Calu3 (cell line): Measurements from ENCODE around the gene RAPGEF1. TPM values are rescaled to one million over a fixed set of nuclear protein-coding genes. Genes with fewer than 3 reads are reported as not detected.

Source experiments
- BruUV-seq: library from RNA; stranded (reverse); fragments of 400-500 nt; replicated peaks from 2 replicates; lab custom pipeline; 2021; lab: Mats Ljungman, UMichigan
- CTCF ChIA-PET: fragments of 300-600 bp; sonication (Branson Sonifier 250); formaldehyde crosslinking; loops from one replicate; lab custom pipeline; 2022; ENCODE audit warnings: antibody characterized with exemption; lab: Charles Lee
- DNase-seq: peaks from one replicate; pipeline ENCODE4 v3.0.0; 2022
- H3K27ac Mint-ChIP-seq: one replicate; pipeline ENCODE4 v1.8.0; 2022; ENCODE audit warnings: mixed read lengths; ENCODE audit not compliant: unreplicated experiment
- H3K27me3 Mint-ChIP-seq: one replicate; pipeline ENCODE4 v1.8.0; 2022; ENCODE audit warnings: mixed read lengths; ENCODE audit not compliant: unreplicated experiment
- H3K36me3 Mint-ChIP-seq: one replicate; pipeline ENCODE4 v1.8.0; 2022; ENCODE audit warnings: mild to moderate bottlenecking, moderate library complexity, mixed read lengths; ENCODE audit not compliant: insufficient read depth, unreplicated experiment
- H3K4me1 Mint-ChIP-seq: one replicate; pipeline ENCODE4 v1.8.0; 2022; ENCODE audit warnings: mild to moderate bottlenecking, low read depth, mixed read lengths; ENCODE audit not compliant: unreplicated experiment
- H3K4me3 Mint-ChIP-seq: one replicate; pipeline ENCODE4 v1.8.0; 2022; ENCODE audit warnings: mild to moderate bottlenecking, low read depth, moderate library complexity, mixed read lengths; ENCODE audit not compliant: unreplicated experiment
- H3K9me3 Mint-ChIP-seq: one replicate; pipeline ENCODE4 v1.8.0; 2022; ENCODE audit warnings: low read depth, mixed read lengths; ENCODE audit not compliant: unreplicated experiment
- CTCF ChIP-seq: fragments of 200-600 bp; IDR thresholded peaks from one replicate; pipeline ENCODE4 v1.8.0; 2022; ENCODE audit warnings: antibody characterized with exemption; ENCODE audit not compliant: unreplicated experiment
- intact Hi-C: fragments of 100-400 bp; cut with micrococcal nuclease; formaldehyde crosslinking; loops from one replicate; pipeline ENCODE4 v1.10.0; 2022; ENCODE audit not compliant: unreplicated experiment
- total RNA-seq: library from RNA; stranded (reverse); gene quantifications from 2 replicates; pipeline ENCODE4 v1.2.3, GENCODE V29; 2022

Gene RAPGEF1
- total RNA-seq, 1 experiment from 2014 or later: 32.5 TPM

- no peaks in the 10 kb centered on the region for H3K27me3 Mint-ChIP-seq
- BruUV-seq: no TSS peak
- DNase-seq: no peak
- CTCF ChIA-PET: interaction anchor here (1.3 kb wide), 1 partner anchor 49 kb away, joined by 3 read pairs; no protein-coding TSS in a partner anchor
- intact Hi-C loops: no loop called here
- no peak for TF ChIP-seq CTCF
- no peaks in the 10 kb centered on the region for H3K9me3 Mint-ChIP-seq
- no peak overlapping the region for H3K27ac Mint-ChIP-seq
- no peaks in the 10 kb centered on the region for H3K36me3 Mint-ChIP-seq
- H3K4me3 Mint-ChIP-seq: no peak overlapping the region
- peaks cover 10% of the 10 kb centered on the region for H3K4me1 Mint-ChIP-seq
These were observed 12.6 kb downstream of the RAPGEF1 start for GRCh38 chr9:131727184-131727759.

GRCh38 chr9:131724683-131725082, 15.2 kb downstream of the RAPGEF1 start:
- H3K27me3 Mint-ChIP-seq: no peaks in the 10 kb centered on the region
- no peaks in the 10 kb centered on the region for H3K9me3 Mint-ChIP-seq
- intact Hi-C loops: no loop called here
- no peaks in the 10 kb centered on the region for H3K36me3 Mint-ChIP-seq
- no peak overlapping the region for H3K27ac Mint-ChIP-seq
- no peak overlapping the region for H3K4me3 Mint-ChIP-seq
- CTCF ChIA-PET: no interaction called here
- no peaks in the 10 kb centered on the region for H3K4me1 Mint-ChIP-seq
- DNase-seq: no peak
- TF ChIP-seq CTCF: no peak
- no TSS peak for BruUV-seq

GRCh38 chr9:131723632-131724031, 16.2 kb downstream of the RAPGEF1 start:
- CTCF ChIA-PET: no interaction called here
- Mint-ChIP-seq H3K36me3 (no peaks in the 10 kb centered on the region), H3K27ac (no peak overlapping the region), H3K9me3 (no peaks in the 10 kb centered on the region), H3K4me3 (no peak overlapping the region), H3K27me3 (no peaks in the 10 kb centered on the region), H3K4me1 (no peaks in the 10 kb centered on the region)
- no peak for DNase-seq
- TF ChIP-seq CTCF: no peak
- intact Hi-C loops: no loop called here
- no TSS peak for BruUV-seq

- no peak overlapping the region for H3K4me3 Mint-ChIP-seq
- no peaks in the 10 kb centered on the region for H3K4me1 Mint-ChIP-seq
- no peak for TF ChIP-seq CTCF
- intact Hi-C loops: no loop called here
- no peaks in the 10 kb centered on the region for H3K9me3 Mint-ChIP-seq
- no peak overlapping the region for H3K27ac Mint-ChIP-seq
- CTCF ChIA-PET: interaction anchor here (0.6 kb wide), 1 partner anchor 109 kb away, joined by 3 read pairs; no protein-coding TSS in a partner anchor
- no TSS peak for BruUV-seq
- no peak for DNase-seq
- H3K36me3 Mint-ChIP-seq: no peaks in the 10 kb centered on the region
- H3K27me3 Mint-ChIP-seq: no peaks in the 10 kb centered on the region
These were observed 17.6 kb downstream of the RAPGEF1 start for GRCh38 chr9:131722255-131722654.
